Pancreas (tissue), 10 donors: ENCODE measurements around the gene TTC7B. TPM values are rescaled to one million over a fixed set of nuclear protein-coding genes. Genes with fewer than 3 reads are reported as not detected.
A peak's percentile ranks its signal among the peaks of the same experiment; 100 is the strongest.

ENCODE experiments used
- ATAC-seq, 4 donors: fragments of 200-7000 bp; cut with Tn5 transposase; one replicate each; pipeline versions ENCODE4 v1.8.0 to v1.9.1; 2020; ENCODE audit warnings: mild to moderate bottlenecking in 4 of 4, moderate library complexity in 4 of 4
- DNase-seq, 6 donors: peaks; one replicate each; pipeline ENCODE4 v3.0.0-alpha.2; 2020
- FAIRE-seq: peaks from 2 replicates; lab custom pipeline; 2012; peaks lifted over from hg19 to GRCh38; lab: Jason Lieb, UNC
- H3K27ac ChIP-seq, 4 donors: fragments of 200-600 bp; sonication (generic); 1 replicate in 3 of 4; 2 replicates in 1 of 4; pipeline versions ENCODE4 v1.5.0 to v1.8.0; 2020
- H3K27me3 ChIP-seq, 4 donors: fragments of 200-600 bp; one replicate each; pipeline ENCODE4 v1.8.0; 2021
- H3K36me3 ChIP-seq, 3 donors: fragments of 200-600 bp; sonication (generic) in 1 of 3; one replicate each; pipeline versions ENCODE4 v1.5.0 to v1.8.0; 2020 to 2021
- H3K4me1 ChIP-seq, 3 donors: fragments of 200-600 bp; one replicate each; pipeline ENCODE4 v1.8.0; 2021
- H3K4me3 ChIP-seq, 4 donors: fragments of 200-600 bp; sonication (generic) in 2 of 4; one replicate each; pipeline versions ENCODE4 v1.5.0 to v1.8.0; 2020 to 2021
- H3K9me3 ChIP-seq, 4 donors: fragments of 200-600 bp; one replicate each; pipeline ENCODE4 v1.8.0; 2021
- CTCF ChIP-seq, 4 donors: fragments of 200-600 bp; sonication (generic) in 3 of 4; IDR thresholded peaks; one replicate each; pipeline versions ENCODE4 v1.5.0 to v1.8.0; 2021; ENCODE audit warnings: antibody characterized with exemption in 4 of 4
- WGBS, 2 donors: extraction: QIAGEN DNeasy Blood & Tissue Kit; methylation state at CpG; one replicate each; pipeline ENCODE4 v1.1.7; 2013; 5-methylcytosine and 5-hydroxymethylcytosine counted together
- intact Hi-C, 3 donors: fragments of 100-400 bp; cut with DNase I; formaldehyde crosslinking; loops; one replicate each; pipeline versions ENCODE4 v1.11.1 to v1.14.2; 2022
- polyA plus RNA-seq, 2 donors: library from polyadenylated mRNA; stranded (reverse); fragments of 200-250 nt; gene quantifications; one replicate each; pipeline ENCODE4 v1.2.3, GENCODE V29; 2013
- total RNA-seq, 6 donors: library from RNA; stranded (reverse); fragmentation: NEBNext Ultra II Directional in 4 of 6; extraction: Animal tissue kit (Norgen Biotek cat#: 25700) in 4 of 6; gene quantifications; one replicate each; pipeline versions ENCODE4 v1.2.1 to v1.2.4, GENCODE V29; 2021 to 2023
- donor health status: healthy with polysubstance abuse.
- donor health status: DM: no; HTN: no; CAD: no; lungs with moderate emphysema.
- donor health status: DM: no; HTN: no; CAD: no.
- donor health status: control.
- donor health status: control.
- donor health status: Bipolar disorder and iron deficiency.
- donor health status: DM: yes; HTN: yes; CAD: no.
- donor health status: DM: no; HTN: no; CAD: no.
- donor health status: DM: no; HTN: no; CAD: no.
- donor health status: DM: yes; HTN: yes; CAD: no.

The TTC7B gene
- total and polyA plus RNA-seq, 8 donors: 8.9 to 39.6 (median 29.6) TPM

- no peaks in the 10 kb centered on the region for H3K27me3 ChIP-seq
- H3K9me3 ChIP-seq: no peaks in the 10 kb centered on the region
- ATAC-seq: no peak
- H3K4me1 ChIP-seq: no peaks in the 10 kb centered on the region
- FAIRE-seq: no peak
- no peak overlapping the region for H3K27ac ChIP-seq
- TF ChIP-seq CTCF (IDR thresholded peaks at IDR 0.05): no peak
- H3K36me3 ChIP-seq: no peaks in the 10 kb centered on the region
- intact Hi-C loops: no loop called here
- no peak for DNase-seq
- H3K4me3 ChIP-seq: no peak overlapping the region
- WGBS, 2 donors: 90 to 91% methylated on average over 16 of the region's 16 CpGs
Measured at GRCh38 chr14:90559811-90560492, 256.3 kb downstream of the TTC7B start.

GRCh38 chr14:90558983-90559590, 257.1 kb downstream of the TTC7B start:
- H3K27me3 ChIP-seq: no peaks in the 10 kb centered on the region
- H3K9me3 ChIP-seq: no peaks in the 10 kb centered on the region
- intact Hi-C loops: no loop called here
- no peak overlapping the region for H3K27ac ChIP-seq
- no peaks in the 10 kb centered on the region for H3K4me1 ChIP-seq
- TF ChIP-seq CTCF (IDR thresholded peaks at IDR 0.05): no peak
- WGBS, 2 donors: 93% methylated on average over 12 of the region's 12 CpGs
- DNase-seq (peak in 1 of 6 donors; percentile 43), ATAC-seq (no peak), FAIRE-seq (no peak)
- H3K36me3 ChIP-seq: no peaks in the 10 kb centered on the region
- H3K4me3 ChIP-seq: no peak overlapping the region

- FAIRE-seq (no peak), ATAC-seq (no peak), DNase-seq (peak in 2 of 6 donors; percentile 51 to 64)
- no peak overlapping the region for H3K27ac ChIP-seq
- no peaks in the 10 kb centered on the region for H3K36me3 ChIP-seq
- 84 to 90% methylated on average over 30 of the region's 30 CpGs for WGBS, 2 donors
- no peaks in the 10 kb centered on the region for H3K9me3 ChIP-seq
- no peak for TF ChIP-seq CTCF (IDR thresholded peaks at IDR 0.05)
- H3K27me3 ChIP-seq: no peaks in the 10 kb centered on the region
- no peak overlapping the region for H3K4me3 ChIP-seq
- no peaks in the 10 kb centered on the region for H3K4me1 ChIP-seq
- intact Hi-C loops: no loop called here
Measured at GRCh38 chr14:90558041-90558982, 257.9 kb downstream of the TTC7B start.

- no peaks in the 10 kb centered on the region for H3K36me3 ChIP-seq
- no peaks in the 10 kb centered on the region for H3K4me1 ChIP-seq
- intact Hi-C loops: no loop called here
- no peak overlapping the region for H3K4me3 ChIP-seq
- 91 to 93% methylated on average over 7 of the region's 7 CpGs for WGBS, 2 donors
- FAIRE-seq: no peak
- no peaks in the 10 kb centered on the region for H3K9me3 ChIP-seq
- H3K27me3 ChIP-seq: no peaks in the 10 kb centered on the region
- no peak for TF ChIP-seq CTCF (IDR thresholded peaks at IDR 0.05)
- no peak for ATAC-seq
- DNase-seq: no peak
- H3K27ac ChIP-seq: no peak overlapping the region
Measured at GRCh38 chr14:90557516-90557915, 258.7 kb downstream of the TTC7B start.
